Sigmoid colon (tissue), 7 donors: Measurements from ENCODE around the gene SNHG17. TPM values are rescaled to one million over a fixed set of nuclear protein-coding genes. Genes with fewer than 3 reads are reported as not detected.
"Not testable (repeated sequence)": the region's sequence is repeated elsewhere in the genome, so short reads cannot be mapped to it uniquely, and the experiment has no call there.

Source experiments
- DNase-seq: peaks from one replicate; pipeline ENCODE4 v3.0.0-alpha.2; 2019
- H3K27ac ChIP-seq, 4 donors: fragments of 200-600 bp; sonication (generic); one replicate each; pipeline ENCODE4 v1.5.1; 2016 to 2019; ENCODE audit warnings: mild to moderate bottlenecking in 1 of 4
- H3K27me3 ChIP-seq, 3 donors: fragments of 200-600 bp; sonication (generic); one replicate each; pipeline ENCODE4 v1.5.1; 2019; ENCODE audit warnings: mild to moderate bottlenecking in 1 of 3
- H3K36me3 ChIP-seq, 4 donors: fragments of 200-600 bp; sonication (generic); one replicate each; pipeline ENCODE4 v1.5.1; 2016 to 2019
- H3K4me1 ChIP-seq, 4 donors: fragments of 200-600 bp; sonication (generic); one replicate each; pipeline ENCODE4 v1.5.1; 2017 to 2019
- H3K4me3 ChIP-seq, 4 donors: fragments of 200-600 bp; sonication (generic); one replicate each; pipeline ENCODE4 v1.5.1; 2017 to 2019; ENCODE audit warnings: mild to moderate bottlenecking in 2 of 4, moderate library complexity in 1 of 4
- H3K9me3 ChIP-seq, 4 donors: fragments of 200-600 bp in 3 of 4; sonication (generic) in 3 of 4; one replicate each; pipeline versions ENCODE4 v1.5.1 to v1.6.1; 2013 to 2019
- CTCF ChIP-seq, 4 experiments: fragments of 450-650 bp in 3 of 4; fragments of 200-600 bp in 1 of 4; IDR thresholded peaks; one replicate each; pipeline ENCODE4 v1.5.1; 2016 to 2019; ENCODE audit warnings: antibody characterized with exemption in 4 of 4, mild to moderate bottlenecking in 3 of 4, moderate library complexity in 2 of 4
- EP300 ChIP-seq, 4 donors: sonication (generic); formaldehyde crosslinking; IDR thresholded peaks; one replicate each; pipeline ENCODE4 v1.6.1; 2017; ENCODE audit warnings: antibody characterized with exemption in 4 of 4
- POLR2A ChIP-seq, 2 donors: fragments of 450-650 bp; IDR thresholded peaks; one replicate each; pipeline ENCODE4 v1.6.1; 2016; ENCODE audit warnings: antibody characterized with exemption in 2 of 2, mild to moderate bottlenecking in 2 of 2, moderate library complexity in 2 of 2
- POLR2AphosphoS5 ChIP-seq, 4 donors: sonication (generic); formaldehyde crosslinking; IDR thresholded peaks; one replicate each; pipeline ENCODE4 v1.6.1; 2017; ENCODE audit warnings: antibody characterized with exemption in 4 of 4
- WGBS, 2 donors: extraction: QIAGEN DNeasy Blood & Tissue Kit; methylation state at CpG; one replicate each; pipeline ENCODE4 v1.1.7; 2013; 5-methylcytosine and 5-hydroxymethylcytosine counted together
- intact Hi-C: fragments of 100-400 bp; cut with DNase I; formaldehyde crosslinking; loops from one replicate; pipeline ENCODE4 v1.15.1; 2023
- polyA plus RNA-seq, 3 donors: library from polyadenylated mRNA; stranded (reverse); fragments of 200-250 nt; gene quantifications; one replicate each; pipeline ENCODE4 v1.2.3, GENCODE V29; 2013
- total RNA-seq, 4 donors: library from RNA; depleted of rRNA; stranded (reverse); fragments of >200 nt; gene quantifications; one replicate each; pipeline ENCODE4 v1.1.0, GENCODE V29; 2016
- donor health status: healthy with polysubstance abuse.
- donor health status: Bipolar disorder and iron deficiency.
- donor health status: healthy.

The SNHG17 gene
- total and polyA plus RNA-seq, 7 donors = 9.0 to 35.6 (median 18.1) TPM

DNA sequence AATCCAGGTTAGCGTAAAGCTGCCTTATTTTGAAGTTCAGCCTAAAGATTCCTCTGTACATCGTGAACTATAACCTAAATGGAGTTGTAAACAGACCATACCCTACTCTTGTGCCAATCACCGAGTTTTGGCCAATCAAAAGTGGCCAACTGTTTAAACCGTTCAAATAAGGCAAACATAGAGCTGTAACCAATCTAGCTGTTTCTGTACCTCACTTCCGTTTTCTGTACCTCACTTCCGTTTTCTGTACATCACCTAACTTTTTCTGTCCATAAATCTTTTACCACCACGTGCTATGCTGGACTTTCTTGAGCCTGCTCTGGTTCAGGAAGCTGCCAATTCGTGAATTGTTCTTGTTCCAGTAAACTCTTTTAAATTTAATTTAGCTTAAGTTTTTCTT is 49.1 kb downstream of the SNHG17 start:
- Histone ChIP-seq H3K36me3 (no peaks in the 10 kb centered on the region), H3K4me3 (no peak overlapping the region), H3K27me3 (peaks cover 0 to 4% (median 0%) of the 10 kb centered on the region in 3 donors), H3K27ac (no peak overlapping the region), H3K9me3 (no peaks in the 10 kb centered on the region), H3K4me1 (no peaks in the 10 kb centered on the region)
- intact Hi-C loops = no loop called here
- no peak for TF ChIP-seq POLR2A (IDR thresholded peaks at IDR 0.05)
- TF ChIP-seq CTCF (IDR thresholded peaks at IDR 0.05) = no peak
- no peak for TF ChIP-seq POLR2AphosphoS5 (IDR thresholded peaks at IDR 0.05)
- TF ChIP-seq EP300 (IDR thresholded peaks at IDR 0.05) = no peak
- DNase-seq = no peak
- 64 to 75% methylated on average over 8 of the region's 8 CpGs for WGBS, 2 donors

GRCh38 chr20:38383147-38383546 is 52.0 kb downstream of the SNHG17 start:
- 74 to 85% methylated on average over 4 of the region's 4 CpGs for WGBS, 2 donors
- H3K4me1 ChIP-seq = no peaks in the 10 kb centered on the region
- no peak overlapping the region for H3K4me3 ChIP-seq
- H3K27me3 ChIP-seq = peaks cover 0 to 4% (median 0%) of the 10 kb centered on the region in 3 donors
- no peak for DNase-seq
- TF ChIP-seq POLR2A (IDR thresholded peaks at IDR 0.05) (no peak), EP300 (IDR thresholded peaks at IDR 0.05) (no peak), CTCF (IDR thresholded peaks at IDR 0.05) (no peak), POLR2AphosphoS5 (IDR thresholded peaks at IDR 0.05) (no peak)
- H3K36me3 ChIP-seq = no peaks in the 10 kb centered on the region
- no peaks in the 10 kb centered on the region for H3K9me3 ChIP-seq
- H3K27ac ChIP-seq = no peak overlapping the region
- intact Hi-C loops = no loop called here

DNA sequence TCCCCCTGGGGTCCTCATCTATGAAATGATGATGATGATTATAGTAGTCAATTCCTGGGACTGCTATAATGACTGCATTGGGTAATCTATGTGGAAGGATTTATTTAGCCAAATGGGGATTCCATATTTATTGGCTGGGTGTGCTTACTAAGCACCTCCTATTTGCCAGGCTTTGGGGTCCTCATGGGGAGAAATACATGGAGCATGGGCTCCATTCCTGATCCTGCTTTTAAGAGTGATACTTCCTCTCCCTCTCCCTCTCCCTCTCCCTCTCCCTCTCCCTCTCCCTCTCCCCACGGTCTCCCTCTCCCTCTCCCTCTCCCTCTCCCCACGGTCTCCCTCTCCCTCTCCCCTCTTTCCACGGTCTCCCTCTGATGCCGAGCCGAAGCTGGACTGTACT is 57.3 kb downstream of the SNHG17 start:
- WGBS, 2 donors = 100% methylated on average over 3 of the region's 5 CpGs; no CpG with 5 or more reads in 1 of the 2 donors
- H3K27ac ChIP-seq = not testable (repeated sequence)

DNA sequence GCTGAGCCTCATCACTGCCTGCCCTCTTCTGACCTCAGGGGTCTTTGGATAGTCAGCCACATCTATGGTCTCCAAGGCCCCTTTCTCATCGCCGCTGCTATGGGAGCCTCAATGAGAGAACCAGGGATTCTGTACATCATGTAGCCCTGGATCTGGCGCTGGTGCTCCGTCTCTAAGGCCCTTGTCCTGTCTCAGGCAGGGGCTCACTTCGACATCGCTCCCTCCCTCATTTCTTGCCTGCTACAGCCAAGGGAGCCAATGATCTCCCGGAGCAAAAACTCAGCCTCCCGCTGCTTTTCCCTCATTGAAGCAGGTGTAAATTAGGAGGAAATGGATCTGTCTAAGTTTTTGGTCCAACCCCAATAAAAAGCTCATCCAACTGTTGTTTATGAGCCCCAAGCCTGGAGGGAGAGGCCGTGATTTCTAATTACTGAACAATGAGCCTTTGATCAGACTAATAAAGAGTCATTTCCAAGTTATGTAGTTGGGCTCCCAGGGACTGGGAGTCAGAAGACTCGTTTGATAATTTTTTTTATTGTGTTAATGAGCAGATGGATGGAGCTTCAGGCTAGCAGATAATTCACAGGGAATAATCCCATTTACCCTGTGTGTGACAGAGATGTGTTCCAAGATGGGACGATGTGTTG is 58.0 kb downstream of the SNHG17 start:
- no peak overlapping the region for H3K27ac ChIP-seq
- WGBS, 2 donors = 72 to 75% methylated on average over 11 of the region's 11 CpGs
- no peak for TF ChIP-seq POLR2AphosphoS5 (IDR thresholded peaks at IDR 0.05)
- no peak for TF ChIP-seq POLR2A (IDR thresholded peaks at IDR 0.05)
- no peak for TF ChIP-seq EP300 (IDR thresholded peaks at IDR 0.05)
- no peak for TF ChIP-seq CTCF (IDR thresholded peaks at IDR 0.05)
- no peak for DNase-seq
- intact Hi-C loops = no loop called here
- peaks cover 0 to 4% (median 0%) of the 10 kb centered on the region in 3 donors for H3K27me3 ChIP-seq
- H3K9me3 ChIP-seq = no peaks in the 10 kb centered on the region
- H3K4me3 ChIP-seq = no peak overlapping the region
- H3K36me3 ChIP-seq = no peaks in the 10 kb centered on the region
- H3K4me1 ChIP-seq = no peaks in the 10 kb centered on the region

More for the DNA sequence above, 57.3 kb downstream of the SNHG17 start:
- H3K4me3 ChIP-seq, H3K36me3 ChIP-seq, H3K27me3 ChIP-seq, intact Hi-C loops, H3K9me3 ChIP-seq, DNase-seq, H3K4me1 ChIP-seq: not testable (repeated sequence)

- TF ChIP-seq CTCF (IDR thresholded peaks at IDR 0.05) = no peak
- no peak for TF ChIP-seq POLR2AphosphoS5 (IDR thresholded peaks at IDR 0.05)
- TF ChIP-seq POLR2A (IDR thresholded peaks at IDR 0.05) = no peak
- no peak for TF ChIP-seq EP300 (IDR thresholded peaks at IDR 0.05)
- no peak overlapping the region for H3K4me3 ChIP-seq
- H3K4me1 ChIP-seq = no peaks in the 10 kb centered on the region
- H3K9me3 ChIP-seq = no peaks in the 10 kb centered on the region
- DNase-seq = no peak
- intact Hi-C loops = no loop called here
- H3K36me3 ChIP-seq = no peaks in the 10 kb centered on the region
- WGBS, 2 donors = 91 to 92% methylated on average over 5 of the region's 5 CpGs
- no peaks in the 10 kb centered on the region for H3K27me3 ChIP-seq
- H3K27ac ChIP-seq = no peak overlapping the region
These were observed 61.2 kb downstream of the SNHG17 start for GRCh38 chr20:38373898-38374297.
